KOPT-K1 (cell line): ENCODE results near the gene TBC1D5.

ENCODE experiments used
- H3K27ac ChIP-seq: fragments of 200-600 bp; sonication (generic); 2 replicates; pipeline ENCODE4 v1.5.1; 2016; ENCODE audit warnings: antibody characterized with exemption, mild to moderate bottlenecking, low read depth, low read length; ENCODE audit not compliant: poor library complexity, severe bottlenecking
- H3K36me3 ChIP-seq: fragments of 200-600 bp; sonication (generic); 2 replicates; pipeline ENCODE4 v1.5.1; 2017; ENCODE audit warnings: antibody characterized with exemption, mild to moderate bottlenecking, low read length, moderate library complexity; ENCODE audit not compliant: insufficient read depth
- H3K9me3 ChIP-seq: fragments of 200-600 bp; sonication (generic); 2 replicates; pipeline ENCODE4 v1.5.1; 2017; ENCODE audit warnings: antibody characterized with exemption, low read length, mild to moderate bottlenecking; ENCODE audit not compliant: insufficient read depth, poor library complexity, severe bottlenecking

The TBC1D5 gene

GRCh38 chr3:17166369-17166768 is 576.1 kb downstream of the TBC1D5 start:
- Histone ChIP-seq H3K36me3 (peaks cover 46% of the 10 kb centered on the region), H3K9me3 (no peaks in the 10 kb centered on the region), H3K27ac (no peak overlapping the region)

DNA sequence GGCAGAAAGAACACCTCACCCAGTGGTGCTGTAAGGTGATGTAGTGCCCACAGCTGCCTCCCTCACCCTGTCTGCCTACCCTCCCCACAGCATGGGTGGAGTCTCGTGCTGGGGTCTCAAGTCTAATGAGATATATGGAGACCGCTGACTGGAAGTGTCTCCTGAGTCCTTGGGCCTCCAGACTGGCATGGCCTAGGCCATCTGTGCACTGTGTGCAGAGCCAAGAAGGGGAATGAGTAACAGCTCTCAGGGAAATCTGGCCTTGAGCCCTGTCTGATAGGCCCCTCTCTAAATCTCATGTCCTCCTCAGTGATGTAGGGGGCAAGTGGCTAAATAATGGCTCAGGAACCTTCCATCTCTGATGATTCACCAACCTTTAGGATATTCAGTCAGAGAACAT is 580.3 kb downstream of the TBC1D5 start:
- Histone ChIP-seq H3K27ac (no peak overlapping the region), H3K36me3 (peaks cover 69% of the 10 kb centered on the region), H3K9me3 (no peaks in the 10 kb centered on the region)

GRCh38 chr3:17160597-17160996 is 581.8 kb downstream of the TBC1D5 start:
- Histone ChIP-seq H3K9me3 (no peaks in the 10 kb centered on the region), H3K27ac (peak overlapping the region; percentile 7), H3K36me3 (peaks cover 63% of the 10 kb centered on the region)

DNA sequence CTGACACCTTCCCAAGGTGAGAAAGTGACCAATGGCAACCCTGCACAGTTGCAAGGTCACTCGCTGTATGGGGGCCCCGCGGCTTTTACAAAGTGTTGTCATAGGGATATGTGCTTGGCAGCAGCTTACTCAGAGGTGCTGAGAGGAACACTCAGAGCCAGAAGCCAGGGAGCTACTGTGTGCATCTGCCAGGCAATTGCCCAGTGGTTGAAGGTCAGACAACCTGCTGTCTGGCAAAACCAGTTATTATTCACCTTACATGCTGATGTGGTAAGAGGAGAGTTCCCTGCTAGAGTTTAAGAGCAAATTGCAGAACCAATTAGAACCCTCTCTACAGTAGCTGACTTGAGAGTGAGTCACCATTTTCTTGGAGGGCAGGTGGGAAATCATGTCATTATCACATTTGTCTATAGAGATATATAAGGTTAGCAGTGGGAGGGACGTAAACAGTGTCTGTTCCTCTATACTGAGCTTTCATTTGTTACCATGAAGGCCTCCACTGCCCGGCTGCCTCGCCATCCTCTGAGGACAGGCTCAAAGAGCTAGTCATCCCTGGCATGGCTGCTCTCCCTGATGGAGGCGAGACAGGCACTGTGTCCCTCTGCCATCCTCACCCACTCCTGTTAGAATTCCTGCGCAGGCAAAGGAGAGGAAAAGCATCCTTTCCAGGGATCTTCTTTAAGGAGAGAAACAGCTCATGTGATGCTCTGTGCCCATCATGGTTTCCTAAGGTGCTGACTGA is 583.3 kb downstream of the TBC1D5 start:
- no peak overlapping the region for H3K27ac ChIP-seq
- peaks cover 64% of the 10 kb centered on the region for H3K36me3 ChIP-seq
- H3K9me3 ChIP-seq = no peaks in the 10 kb centered on the region

DNA sequence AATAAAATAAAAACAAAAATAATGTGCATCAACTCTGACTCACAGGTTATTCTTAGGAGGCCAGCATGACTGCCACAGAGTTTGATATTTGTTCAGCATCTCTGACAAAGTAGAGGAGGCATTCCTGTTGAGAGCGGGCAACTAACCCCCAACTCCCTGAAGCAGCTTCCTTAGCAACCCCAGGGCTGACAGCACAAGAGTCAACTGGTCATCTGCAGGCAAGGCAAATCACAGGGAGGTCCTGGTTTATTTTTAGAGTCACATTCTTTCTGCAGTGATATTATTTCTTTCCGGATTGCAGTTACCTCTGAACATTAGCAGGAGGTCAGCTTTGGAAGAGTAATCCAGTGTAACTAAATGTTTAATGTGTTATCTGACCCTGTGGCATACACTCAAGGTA is 584.7 kb downstream of the TBC1D5 start:
- Histone ChIP-seq H3K9me3 (peaks cover 7% of the 10 kb centered on the region), H3K36me3 (peaks cover 65% of the 10 kb centered on the region), H3K27ac (no peak overlapping the region)

DNA sequence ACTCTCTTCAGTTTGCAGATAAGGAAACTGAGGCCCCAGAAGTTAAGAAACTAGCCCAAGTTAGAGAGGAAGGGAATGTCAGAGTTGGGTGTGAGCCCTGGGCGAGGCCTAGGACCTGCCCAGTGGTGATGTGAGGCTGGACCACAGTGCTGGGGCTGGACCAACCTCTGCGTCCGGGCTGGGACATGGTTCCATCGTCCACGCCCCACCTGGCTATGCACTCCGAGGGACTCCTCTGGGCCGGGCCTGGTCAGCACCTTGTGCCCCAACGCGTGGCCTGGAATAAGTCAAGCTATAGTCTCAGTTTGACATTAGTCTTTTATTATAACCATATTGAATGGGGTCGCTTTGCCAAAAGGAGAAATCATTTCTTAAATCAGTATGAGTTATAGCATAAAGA is 585.6 kb downstream of the TBC1D5 start:
- no peak overlapping the region for H3K27ac ChIP-seq
- peaks cover 7% of the 10 kb centered on the region for H3K9me3 ChIP-seq
- peaks cover 65% of the 10 kb centered on the region for H3K36me3 ChIP-seq

GRCh38 chr3:17155951-17156350 is 586.5 kb downstream of the TBC1D5 start:
- Histone ChIP-seq H3K36me3 (peaks cover 57% of the 10 kb centered on the region), H3K9me3 (peaks cover 7% of the 10 kb centered on the region), H3K27ac (peak overlapping the region; percentile 90)

- Histone ChIP-seq H3K9me3 (peaks cover 7% of the 10 kb centered on the region), H3K27ac (peak overlapping the region; percentile 90), H3K36me3 (peaks cover 49% of the 10 kb centered on the region; the same call in 1 of the 2 replicates)
Measured at GRCh38 chr3:17154941-17155340, 587.5 kb downstream of the TBC1D5 start.

DNA sequence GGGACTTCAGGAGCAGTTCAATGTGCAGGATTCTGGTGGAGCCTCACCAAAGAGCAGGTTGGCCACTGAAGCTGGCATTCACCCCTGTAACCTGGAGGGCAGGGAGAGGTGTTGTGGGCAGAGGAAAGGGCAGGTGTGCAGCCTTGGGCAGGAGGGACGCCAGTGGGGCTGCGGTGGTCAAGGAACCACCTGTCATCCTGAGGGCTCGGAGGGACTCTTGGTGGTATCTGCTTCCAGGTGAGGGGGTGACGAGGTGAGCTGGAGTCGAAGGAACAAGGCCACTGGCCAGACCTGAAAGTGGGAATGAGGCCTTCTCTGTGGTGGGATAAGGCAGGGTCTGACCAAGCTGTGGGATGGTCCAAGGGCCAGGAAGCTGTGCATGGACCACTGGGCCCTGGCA is 588.2 kb downstream of the TBC1D5 start:
- H3K36me3 ChIP-seq = peaks cover 42% of the 10 kb centered on the region; the same call in 1 of the 2 replicates
- peaks cover 7% of the 10 kb centered on the region for H3K9me3 ChIP-seq
- peak overlapping the region; percentile 90 for H3K27ac ChIP-seq

DNA sequence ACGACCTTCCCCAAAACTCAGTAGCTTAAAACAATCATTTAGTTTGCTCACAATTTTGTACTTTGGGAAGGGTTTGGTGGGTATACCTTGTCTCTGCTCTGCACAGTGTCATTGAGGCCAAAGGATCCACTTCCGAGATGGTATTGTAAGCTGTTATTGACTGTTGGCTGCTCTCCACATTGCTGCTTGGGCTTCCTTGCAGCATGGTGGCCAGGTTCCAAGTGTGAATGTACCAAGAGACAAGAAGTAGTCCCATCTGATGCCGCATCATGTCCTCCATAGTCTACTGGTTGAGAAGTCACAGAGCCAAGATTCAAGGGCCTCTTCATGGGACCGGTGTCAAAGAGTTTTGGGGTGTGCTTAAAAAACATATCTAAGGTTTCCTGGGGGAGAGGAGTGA is 589.2 kb downstream of the TBC1D5 start:
- Histone ChIP-seq H3K27ac (peak overlapping the region; percentile 90), H3K9me3 (peaks cover 7% of the 10 kb centered on the region), H3K36me3 (peaks cover 33% of the 10 kb centered on the region; the same call in 1 of the 2 replicates)

- Histone ChIP-seq H3K9me3 (peaks cover 7% of the 10 kb centered on the region), H3K27ac (peak overlapping the region; percentile 90), H3K36me3 (peaks cover 28% of the 10 kb centered on the region; the same call in 1 of the 2 replicates)
Measured at GRCh38 chr3:17151598-17152373, 590.6 kb downstream of the TBC1D5 start.

GRCh38 chr3:17149076-17149475 is 593.4 kb downstream of the TBC1D5 start:
- H3K27ac ChIP-seq = peak overlapping the region; percentile 90

GRCh38 chr3:17144665-17144993 is 597.8 kb downstream of the TBC1D5 start:
- Histone ChIP-seq H3K36me3 (no peaks in the 10 kb centered on the region), H3K9me3 (peaks cover 5% of the 10 kb centered on the region), H3K27ac (no peak overlapping the region)

More at GRCh38 chr3:17149076-17149475, 593.4 kb downstream of the TBC1D5 start:
- H3K36me3 ChIP-seq = peaks cover 12% of the 10 kb centered on the region; the same call in 1 of the 2 replicates
- H3K9me3 ChIP-seq = peaks cover 7% of the 10 kb centered on the region

GRCh38 chr3:17143893-17144664 is 598.4 kb downstream of the TBC1D5 start:
- no peak overlapping the region for H3K27ac ChIP-seq

GRCh38 chr3:17142516-17142915 is 599.9 kb downstream of the TBC1D5 start:
- Histone ChIP-seq H3K27ac (no peak overlapping the region), H3K9me3 (peaks cover 7% of the 10 kb centered on the region)

More at GRCh38 chr3:17143893-17144664, 598.4 kb downstream of the TBC1D5 start:
- Histone ChIP-seq H3K36me3 (no peaks in the 10 kb centered on the region), H3K9me3 (peaks cover 5% of the 10 kb centered on the region)

More at GRCh38 chr3:17142516-17142915, 599.9 kb downstream of the TBC1D5 start:
- H3K36me3 ChIP-seq = no peaks in the 10 kb centered on the region
